Vagina (tissue), 2 donors: Measurements from ENCODE around the gene NTM. TPM values are rescaled to one million over a fixed set of nuclear protein-coding genes. Genes with fewer than 3 reads are reported as not detected.
"Not testable (repeated sequence)": the region's sequence is repeated elsewhere in the genome, so short reads cannot be mapped to it uniquely, and the experiment has no call there.

Experiments
- DNase-seq, 2 donors: peaks; one replicate each; pipeline ENCODE4 v3.0.0-alpha.2; 2017; ENCODE audit errors: extremely low spot score in 2 of 2
- H3K27ac ChIP-seq: fragments of 200-600 bp; sonication (generic); one replicate; pipeline ENCODE4 v1.5.1; 2019
- H3K27me3 ChIP-seq: fragments of 200-600 bp; sonication (generic); one replicate; pipeline ENCODE4 v1.5.1; 2019
- H3K36me3 ChIP-seq, 2 donors: fragments of 200-600 bp; sonication (generic); one replicate each; pipeline ENCODE4 v1.5.1; 2017 to 2019
- H3K4me1 ChIP-seq: fragments of 200-600 bp; sonication (generic); one replicate; pipeline ENCODE4 v1.5.1; 2019
- H3K4me3 ChIP-seq, 2 donors: fragments of 200-600 bp; sonication (generic); 1 replicate in 1 of 2; 2 replicates in 1 of 2; pipeline ENCODE4 v1.5.1; 2016 to 2019
- H3K9me3 ChIP-seq: fragments of 200-600 bp; sonication (generic); one replicate; pipeline ENCODE4 v1.5.1; 2019
- POLR2A ChIP-seq, 2 donors: fragments of 450-650 bp; IDR thresholded peaks; one replicate each; pipeline ENCODE4 v1.6.1; 2017; ENCODE audit warnings: antibody characterized with exemption in 2 of 2, mild to moderate bottlenecking in 2 of 2, moderate library complexity in 2 of 2
- POLR2AphosphoS5 ChIP-seq, 2 donors: sonication (generic); formaldehyde crosslinking; IDR thresholded peaks; one replicate each; pipeline ENCODE4 v1.9.0; 2017; ENCODE audit warnings: antibody characterized with exemption in 2 of 2, mild to moderate bottlenecking in 2 of 2, low read depth in 1 of 2; ENCODE audit not compliant: insufficient read depth in 1 of 2
- intact Hi-C: fragments of 100-400 bp; cut with DNase I; formaldehyde crosslinking; loops from one replicate; pipeline ENCODE4 v1.15.1; 2023
- total RNA-seq: library from RNA; depleted of rRNA; stranded (reverse); fragments of >200 nt; gene quantifications from one replicate; pipeline ENCODE4 v1.2.3, GENCODE V29; 2016
- TF ChIP-seq, protein P1 (sequence below), 3 experiments: fragments of 450-650 bp in 2 of 3; fragments of 200-600 bp in 1 of 3; sonication (generic) in 1 of 3; IDR thresholded peaks; one replicate each; pipeline ENCODE4 v1.5.1; 2017 to 2019; ENCODE audit warnings: antibody characterized with exemption in 3 of 3, mild to moderate bottlenecking in 2 of 3, moderate library complexity in 2 of 3

Gene NTM
- total RNA-seq, 1 donor from 2014 or later = 4.2 TPM

DNA sequence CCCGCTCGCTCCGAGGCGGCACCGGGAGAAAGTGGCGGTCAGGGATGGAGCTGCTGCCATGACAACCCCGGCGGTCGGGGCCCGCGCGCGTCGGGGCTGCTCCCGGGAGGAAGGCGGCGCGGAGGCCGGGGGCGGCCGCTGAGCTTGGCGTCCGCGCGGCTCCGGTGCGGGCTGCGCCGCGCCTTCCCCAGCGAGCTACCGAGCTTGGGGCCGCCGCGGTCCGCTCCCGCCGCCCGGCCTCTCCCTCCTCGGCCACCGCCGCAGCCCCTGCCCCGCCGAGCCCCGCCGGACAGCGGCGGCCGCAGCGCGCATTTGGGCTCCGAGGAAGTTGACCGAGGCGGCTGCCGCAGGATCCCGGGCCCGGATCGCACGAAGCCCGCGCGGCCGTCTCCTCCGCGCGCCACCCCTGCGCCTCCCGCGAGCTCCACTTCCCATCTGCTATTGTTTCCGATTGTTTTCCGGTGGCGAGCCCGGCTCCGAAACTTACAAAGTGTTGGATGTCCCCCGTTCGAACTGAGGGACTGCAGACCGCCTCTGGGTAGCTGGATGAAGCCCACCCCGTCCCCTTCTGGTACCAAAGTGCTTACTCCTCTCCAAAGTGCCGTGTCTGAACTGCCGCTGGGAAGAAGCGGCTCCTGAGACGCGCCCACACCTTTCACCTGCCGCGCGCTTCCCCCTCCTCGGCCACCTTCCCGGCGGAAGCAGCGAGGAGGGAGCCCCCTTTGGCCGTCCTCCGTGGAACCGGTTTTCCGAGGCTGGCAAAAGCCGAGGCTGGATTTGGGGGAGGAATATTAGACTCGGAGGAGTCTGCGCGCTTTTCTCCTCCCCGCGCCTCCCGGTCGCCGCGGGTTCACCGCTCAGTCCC, 540.3 kb downstream of the NTM start:
- H3K36me3 ChIP-seq = no peaks in the 10 kb centered on the region
- peaks cover 5% of the 10 kb centered on the region for H3K4me1 ChIP-seq
- no peaks in the 10 kb centered on the region for H3K27me3 ChIP-seq
- no peak overlapping the region for H3K27ac ChIP-seq
- no peak for DNase-seq
- H3K9me3 ChIP-seq = no peaks in the 10 kb centered on the region
- H3K4me3 ChIP-seq = peak overlapping the region; percentile 26 to 35
- no peak for TF ChIP-seq POLR2A (IDR thresholded peaks at IDR 0.05)
- TF ChIP-seq POLR2AphosphoS5 (IDR thresholded peaks at IDR 0.05; ENCODE audit: insufficient read depth in 1 of 2, low read depth in 1 of 2) = no peak
- TF ChIP-seq, protein P1, sequence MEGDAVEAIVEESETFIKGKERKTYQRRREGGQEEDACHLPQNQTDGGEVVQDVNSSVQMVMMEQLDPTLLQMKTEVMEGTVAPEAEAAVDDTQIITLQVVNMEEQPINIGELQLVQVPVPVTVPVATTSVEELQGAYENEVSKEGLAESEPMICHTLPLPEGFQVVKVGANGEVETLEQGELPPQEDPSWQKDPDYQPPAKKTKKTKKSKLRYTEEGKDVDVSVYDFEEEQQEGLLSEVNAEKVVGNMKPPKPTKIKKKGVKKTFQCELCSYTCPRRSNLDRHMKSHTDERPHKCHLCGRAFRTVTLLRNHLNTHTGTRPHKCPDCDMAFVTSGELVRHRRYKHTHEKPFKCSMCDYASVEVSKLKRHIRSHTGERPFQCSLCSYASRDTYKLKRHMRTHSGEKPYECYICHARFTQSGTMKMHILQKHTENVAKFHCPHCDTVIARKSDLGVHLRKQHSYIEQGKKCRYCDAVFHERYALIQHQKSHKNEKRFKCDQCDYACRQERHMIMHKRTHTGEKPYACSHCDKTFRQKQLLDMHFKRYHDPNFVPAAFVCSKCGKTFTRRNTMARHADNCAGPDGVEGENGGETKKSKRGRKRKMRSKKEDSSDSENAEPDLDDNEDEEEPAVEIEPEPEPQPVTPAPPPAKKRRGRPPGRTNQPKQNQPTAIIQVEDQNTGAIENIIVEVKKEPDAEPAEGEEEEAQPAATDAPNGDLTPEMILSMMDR (IDR thresholded peaks at IDR 0.05) = no peak
- intact Hi-C loops = no loop called here

DNA sequence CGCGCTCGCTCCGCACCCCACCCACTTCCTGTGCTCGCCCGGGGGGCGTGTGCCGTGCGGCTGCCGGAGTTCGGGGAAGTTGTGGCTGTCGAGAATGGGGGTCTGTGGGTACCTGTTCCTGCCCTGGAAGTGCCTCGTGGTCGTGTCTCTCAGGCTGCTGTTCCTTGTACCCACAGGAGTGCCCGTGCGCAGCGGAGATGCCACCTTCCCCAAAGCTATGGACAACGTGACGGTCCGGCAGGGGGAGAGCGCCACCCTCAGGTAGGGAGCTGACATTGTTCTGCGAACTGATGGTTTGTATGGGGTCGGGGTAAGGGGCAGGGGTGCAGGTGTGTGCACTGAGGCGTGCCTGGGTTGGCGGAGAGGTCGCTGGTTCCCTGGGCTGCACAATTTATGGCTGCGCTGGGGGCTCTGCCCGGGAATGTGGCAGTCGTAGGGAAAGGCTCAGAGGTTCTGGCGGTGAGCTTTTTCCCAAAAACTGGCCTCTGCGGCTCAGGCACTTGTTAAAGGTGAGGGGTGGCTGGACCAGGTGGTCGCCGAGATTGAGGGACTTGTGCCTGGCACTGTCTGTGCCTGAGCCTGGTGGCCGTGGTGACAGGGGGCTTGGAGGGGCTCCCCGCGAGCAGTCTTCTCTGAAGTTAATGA, 541.1 kb downstream of the NTM start:
- DNase-seq, intact Hi-C loops, H3K9me3 ChIP-seq, H3K4me1 ChIP-seq, H3K27ac ChIP-seq, H3K27me3 ChIP-seq, H3K36me3 ChIP-seq: not testable (repeated sequence)
- peak overlapping the region; percentile 26 to 35 for H3K4me3 ChIP-seq

DNA sequence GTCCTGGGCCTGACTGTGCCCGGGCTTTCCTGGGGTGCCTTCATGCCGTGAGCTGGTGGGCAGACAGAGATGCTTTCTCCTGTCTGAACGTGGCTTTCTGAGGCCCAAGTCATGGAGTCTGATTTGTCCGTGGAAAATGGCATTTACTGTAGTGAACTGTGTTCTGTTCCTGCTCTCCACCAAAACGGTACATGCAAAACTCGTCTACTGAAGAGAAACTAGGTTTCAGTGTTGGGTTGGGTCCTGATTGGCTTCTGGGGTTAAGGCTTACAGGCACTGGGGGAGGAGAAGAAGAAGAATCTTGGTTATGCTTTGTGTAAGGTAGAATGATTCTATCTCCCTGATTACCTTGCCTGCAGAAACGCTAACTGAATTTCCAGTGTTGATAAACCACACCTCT, 541.7 kb downstream of the NTM start:
- H3K27me3 ChIP-seq = no peaks in the 10 kb centered on the region
- no peaks in the 10 kb centered on the region for H3K36me3 ChIP-seq
- DNase-seq = no peak
- intact Hi-C loops = no loop called here
- no peak overlapping the region for H3K4me3 ChIP-seq
- H3K9me3 ChIP-seq = no peaks in the 10 kb centered on the region
- no peak overlapping the region for H3K27ac ChIP-seq
- no peak for TF ChIP-seq POLR2AphosphoS5 (IDR thresholded peaks at IDR 0.05; ENCODE audit: insufficient read depth in 1 of 2, low read depth in 1 of 2)
- TF ChIP-seq, protein P1 (IDR thresholded peaks at IDR 0.05) = no peak
- peaks cover 5% of the 10 kb centered on the region for H3K4me1 ChIP-seq

DNA sequence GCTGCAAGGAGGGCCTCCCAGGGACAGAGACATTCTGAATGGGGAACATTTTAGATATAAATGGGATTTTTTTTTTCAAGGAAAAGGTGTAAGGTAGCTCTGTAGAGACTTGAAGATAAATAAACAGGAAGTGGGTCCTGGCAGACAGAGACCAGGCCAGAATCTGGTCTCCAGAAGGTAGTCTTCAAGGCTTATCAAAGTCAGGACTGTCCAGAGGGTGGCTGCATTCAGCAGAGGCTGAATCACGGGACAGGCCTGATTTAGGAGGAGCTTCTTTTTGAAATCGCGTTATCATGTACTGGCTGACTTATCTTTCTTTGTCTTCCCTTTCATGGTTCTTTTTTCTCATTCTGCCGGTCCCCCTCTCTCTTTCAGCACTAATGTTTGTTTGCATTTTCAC, 542.9 kb downstream of the NTM start:
- DNase-seq = no peak
- Histone ChIP-seq H3K9me3 (no peaks in the 10 kb centered on the region), H3K4me1 (peaks cover 5% of the 10 kb centered on the region), H3K27me3 (no peaks in the 10 kb centered on the region), H3K4me3 (no peak overlapping the region), H3K27ac (no peak overlapping the region), H3K36me3 (no peaks in the 10 kb centered on the region)
- intact Hi-C loops = no loop called here
- TF ChIP-seq POLR2A (IDR thresholded peaks at IDR 0.05) (no peak), POLR2AphosphoS5 (IDR thresholded peaks at IDR 0.05; ENCODE audit: insufficient read depth in 1 of 2, low read depth in 1 of 2) (no peak)
- TF ChIP-seq, protein P1 (IDR thresholded peaks at IDR 0.05) = no peak

GRCh38 chr11:131914361-131914774, 544.0 kb downstream of the NTM start:
- H3K9me3 ChIP-seq = no peaks in the 10 kb centered on the region
- H3K4me3 ChIP-seq = no peak overlapping the region
- TF ChIP-seq, protein P1 (IDR thresholded peaks at IDR 0.05) = no peak
- TF ChIP-seq POLR2AphosphoS5 (IDR thresholded peaks at IDR 0.05; ENCODE audit: insufficient read depth in 1 of 2, low read depth in 1 of 2) = no peak
- TF ChIP-seq POLR2A (IDR thresholded peaks at IDR 0.05) = no peak
- no peaks in the 10 kb centered on the region for H3K27me3 ChIP-seq
- H3K27ac ChIP-seq = no peak overlapping the region
- intact Hi-C loops = no loop called here
- peaks cover 5% of the 10 kb centered on the region for H3K4me1 ChIP-seq
- DNase-seq = no peak
- H3K36me3 ChIP-seq = no peaks in the 10 kb centered on the region
